Lower leg skin (tissue), 3 donors: ENCODE measurements around the gene PTPRC.

Experiments used
- CTCF ChIP-seq, 3 donors: fragments of 450-650 bp; IDR thresholded peaks; one replicate each; pipeline ENCODE4 v1.5.1; 2016; ENCODE audit warnings: antibody characterized with exemption in 3 of 3, mild to moderate bottlenecking in 3 of 3, moderate library complexity in 2 of 3
- POLR2A ChIP-seq, 2 donors: fragments of 450-650 bp; IDR thresholded peaks; one replicate each; pipeline ENCODE4 v1.6.1; 2016 to 2017; ENCODE audit warnings: antibody characterized with exemption in 2 of 2, mild to moderate bottlenecking in 1 of 2, moderate library complexity in 1 of 2

GRCh38 chr1:198717510-198717909 is 78.7 kb downstream of the PTPRC start:
- no peak for TF ChIP-seq CTCF (IDR thresholded peaks at IDR 0.05)
- no peak for TF ChIP-seq POLR2A (IDR thresholded peaks at IDR 0.05)
